Lower leg skin (tissue), 4 donors: ENCODE results near the gene CHD1. TPM values are rescaled to one million over a fixed set of nuclear protein-coding genes. Genes with fewer than 3 reads are reported as not detected.

Experiments
- DNase-seq, 2 donors: peaks; one replicate each; pipeline ENCODE4 v3.0.0-alpha.2; 2019; ENCODE audit warnings: low spot score in 2 of 2
- H3K4me3 ChIP-seq: fragments of 200-600 bp; sonication (generic); 2 replicates; pipeline ENCODE4 v1.5.1; 2017; ENCODE audit warnings: mild to moderate bottlenecking, low read depth; ENCODE audit not compliant: poor library complexity, severe bottlenecking
- POLR2A ChIP-seq, 2 donors: fragments of 450-650 bp; IDR thresholded peaks; one replicate each; pipeline ENCODE4 v1.6.1; 2016 to 2017; ENCODE audit warnings: antibody characterized with exemption in 2 of 2, mild to moderate bottlenecking in 1 of 2, moderate library complexity in 1 of 2
- WGBS, 2 donors: methylation state at CpG; one replicate each; pipeline ENCODE4 v1.1.5; 2018; 5-methylcytosine and 5-hydroxymethylcytosine counted together
- intact Hi-C: fragments of 100-400 bp; cut with DNase I; formaldehyde crosslinking; loops from one replicate; pipeline ENCODE4 v1.15.0; 2023; ENCODE audit warnings: low total_unique reads
- total RNA-seq, 4 donors: library from RNA; depleted of rRNA; stranded (reverse); fragments of >200 nt; gene quantifications; one replicate each; pipeline ENCODE4 v1.1.0, GENCODE V29; 2016
- TF ChIP-seq, protein P1 (sequence below), 3 donors: fragments of 450-650 bp; IDR thresholded peaks; one replicate each; pipeline ENCODE4 v1.5.1; 2016; ENCODE audit warnings: antibody characterized with exemption in 3 of 3, mild to moderate bottlenecking in 3 of 3, moderate library complexity in 2 of 3

CHD1 gene
- total RNA-seq, 4 donors from 2014 or later, result 40.8 to 46.8 (median 43.2) TPM

DNA sequence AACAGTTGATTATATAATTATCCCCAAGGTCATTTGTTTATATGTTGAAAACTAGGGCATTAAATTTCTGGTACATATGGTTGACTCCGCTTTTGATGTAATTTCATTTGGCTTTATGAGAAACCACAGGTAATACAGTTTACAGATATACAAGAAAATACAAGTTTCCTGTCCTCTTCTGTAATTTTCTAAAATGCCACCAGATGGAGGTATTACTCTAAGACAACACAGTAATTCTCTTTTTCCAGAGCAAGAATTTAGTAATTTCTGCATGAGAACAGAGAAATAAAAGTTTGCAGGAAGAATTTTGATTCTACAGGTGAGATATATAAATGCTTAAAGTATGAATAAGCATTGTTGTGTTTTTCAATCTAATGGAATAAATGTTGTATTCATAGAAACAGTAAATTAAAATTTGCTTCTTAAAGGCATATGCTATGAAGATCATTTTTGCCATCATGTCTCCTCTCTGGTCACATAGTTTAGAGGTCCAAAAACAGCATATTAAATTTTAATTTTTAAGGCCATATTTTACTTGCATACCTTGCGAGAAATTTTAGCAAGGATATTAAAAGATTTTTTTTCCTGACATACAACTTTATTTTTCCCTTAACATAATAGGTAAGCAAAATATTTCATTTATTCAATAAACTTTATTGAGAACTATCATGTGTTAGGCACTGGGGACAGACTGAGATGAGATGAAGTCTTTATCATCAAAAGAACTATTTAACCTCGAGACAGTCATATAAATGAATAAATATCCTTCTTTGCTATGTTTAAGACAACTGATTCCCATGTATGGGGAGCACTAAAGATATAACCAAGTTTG, 22.7 kb downstream of the CHD1 start:
- 75 to 84% methylated on average over 3 of the region's 3 CpGs for WGBS, 2 donors
- intact Hi-C loops, result loop anchor here (10.0 kb wide), 2 partner anchors 129 to 159 kb away; no protein-coding TSS in a partner anchor

DNA sequence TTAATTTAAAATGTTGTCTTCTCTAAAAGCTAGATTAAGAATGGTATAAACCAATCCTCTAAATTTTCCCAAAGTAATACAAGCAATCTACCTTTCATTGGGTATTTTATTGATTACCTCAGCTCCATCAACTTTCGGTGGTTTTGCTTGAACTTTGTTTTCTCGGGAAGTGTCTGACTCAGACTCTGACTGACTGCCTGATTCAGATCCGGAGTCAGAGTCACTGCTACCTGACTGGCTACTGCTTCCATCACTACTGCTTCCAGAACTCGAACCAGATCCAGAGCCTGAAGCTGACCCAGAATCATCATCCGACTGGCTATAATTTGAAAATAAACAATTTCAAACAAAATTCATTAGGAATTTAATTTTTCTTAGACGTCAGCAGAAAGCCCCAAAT, 24.0 kb downstream of the CHD1 start:
- intact Hi-C loops, result loop anchor here (10.0 kb wide), 2 partner anchors 130 to 160 kb away; no protein-coding TSS in a partner anchor

More for the DNA sequence above, 22.7 kb downstream of the CHD1 start:
- no peak overlapping the region for H3K4me3 ChIP-seq
- no peak for TF ChIP-seq POLR2A (IDR thresholded peaks at IDR 0.05)
- TF ChIP-seq, protein P1, sequence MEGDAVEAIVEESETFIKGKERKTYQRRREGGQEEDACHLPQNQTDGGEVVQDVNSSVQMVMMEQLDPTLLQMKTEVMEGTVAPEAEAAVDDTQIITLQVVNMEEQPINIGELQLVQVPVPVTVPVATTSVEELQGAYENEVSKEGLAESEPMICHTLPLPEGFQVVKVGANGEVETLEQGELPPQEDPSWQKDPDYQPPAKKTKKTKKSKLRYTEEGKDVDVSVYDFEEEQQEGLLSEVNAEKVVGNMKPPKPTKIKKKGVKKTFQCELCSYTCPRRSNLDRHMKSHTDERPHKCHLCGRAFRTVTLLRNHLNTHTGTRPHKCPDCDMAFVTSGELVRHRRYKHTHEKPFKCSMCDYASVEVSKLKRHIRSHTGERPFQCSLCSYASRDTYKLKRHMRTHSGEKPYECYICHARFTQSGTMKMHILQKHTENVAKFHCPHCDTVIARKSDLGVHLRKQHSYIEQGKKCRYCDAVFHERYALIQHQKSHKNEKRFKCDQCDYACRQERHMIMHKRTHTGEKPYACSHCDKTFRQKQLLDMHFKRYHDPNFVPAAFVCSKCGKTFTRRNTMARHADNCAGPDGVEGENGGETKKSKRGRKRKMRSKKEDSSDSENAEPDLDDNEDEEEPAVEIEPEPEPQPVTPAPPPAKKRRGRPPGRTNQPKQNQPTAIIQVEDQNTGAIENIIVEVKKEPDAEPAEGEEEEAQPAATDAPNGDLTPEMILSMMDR (IDR thresholded peaks at IDR 0.05), result peak in 1 of 3 donors; percentile 23
- no peak for DNase-seq

DNA sequence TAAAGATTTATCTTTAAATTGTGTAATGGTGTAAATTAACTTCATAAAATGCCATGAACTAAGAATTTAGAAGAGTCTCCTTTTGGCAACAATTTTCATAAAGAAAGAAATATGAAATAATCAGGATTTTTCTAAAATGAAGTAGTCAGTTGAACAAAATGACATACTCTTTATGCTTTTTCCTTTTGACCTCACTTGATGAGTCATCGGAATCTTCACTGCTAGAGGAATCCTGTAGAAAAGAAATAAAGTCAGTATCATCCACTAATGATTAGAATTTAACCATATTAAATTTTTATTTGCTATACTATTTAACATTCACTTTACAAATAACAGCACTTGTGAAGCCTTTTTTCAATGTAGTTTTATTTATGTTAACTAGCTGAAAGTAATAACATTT, 26.1 kb downstream of the CHD1 start:
- 94 to 95% methylated on average over 1 of the region's 1 CpG for WGBS, 2 donors

More for the DNA sequence above, 24.0 kb downstream of the CHD1 start:
- WGBS, 2 donors, result 89% methylated on average over 6 of the region's 6 CpGs
- DNase-seq, result no peak
- H3K4me3 ChIP-seq, result no peak overlapping the region
- TF ChIP-seq POLR2A (IDR thresholded peaks at IDR 0.05), result no peak
- TF ChIP-seq, protein P1 (IDR thresholded peaks at IDR 0.05), result no peak

DNA sequence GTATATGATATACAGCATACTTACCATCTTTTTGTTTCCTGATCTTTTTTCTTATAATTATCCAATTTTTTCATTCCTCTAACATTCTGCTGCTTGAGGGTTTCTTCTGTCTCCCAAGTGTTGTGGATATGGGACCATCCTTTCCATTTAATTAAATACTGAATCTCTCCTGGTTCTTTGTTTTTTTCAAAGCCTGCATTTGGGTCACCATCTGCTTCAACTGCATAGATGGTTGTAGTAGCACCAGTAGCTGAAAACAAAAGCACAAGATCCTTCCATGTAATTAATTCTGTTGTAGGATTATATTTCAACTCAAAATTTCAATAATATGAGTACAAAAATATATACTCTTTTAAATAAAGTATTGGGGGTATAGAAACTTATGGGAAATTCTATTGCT, 29.4 kb downstream of the CHD1 start:
- intact Hi-C loops, result no loop called here
- DNase-seq, result no peak
- no peak overlapping the region for H3K4me3 ChIP-seq
- no peak for TF ChIP-seq POLR2A (IDR thresholded peaks at IDR 0.05)
- TF ChIP-seq, protein P1 (IDR thresholded peaks at IDR 0.05), result no peak

More for the DNA sequence above, 26.1 kb downstream of the CHD1 start:
- intact Hi-C loops, result loop anchor here (10.0 kb wide), 2 partner anchors 132 to 162 kb away; no protein-coding TSS in a partner anchor
- no peak overlapping the region for H3K4me3 ChIP-seq
- no peak for DNase-seq
- TF ChIP-seq, protein P1 (IDR thresholded peaks at IDR 0.05), result no peak
- TF ChIP-seq POLR2A (IDR thresholded peaks at IDR 0.05), result no peak

DNA sequence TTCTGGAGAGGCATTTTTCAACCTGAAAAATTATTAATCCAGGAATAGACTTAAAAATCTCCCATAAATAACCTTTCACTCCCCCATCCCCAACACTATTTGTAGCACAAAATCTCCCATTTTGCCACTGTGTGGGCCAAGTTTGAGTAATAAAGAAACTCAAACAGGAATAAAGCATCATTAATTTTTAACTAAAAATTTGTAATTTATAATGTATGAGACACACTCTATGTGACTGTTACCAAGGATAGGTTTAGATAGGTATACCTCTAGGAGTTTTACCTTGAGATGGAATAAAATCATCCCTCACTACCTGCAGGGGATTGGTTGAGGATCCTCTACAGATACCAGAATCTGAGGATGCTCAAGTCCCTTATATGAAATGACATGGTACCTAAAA, 30.1 kb downstream of the CHD1 start:
- no peak for DNase-seq
- TF ChIP-seq, protein P1 (IDR thresholded peaks at IDR 0.05), result no peak
- TF ChIP-seq POLR2A (IDR thresholded peaks at IDR 0.05), result no peak
- no peak overlapping the region for H3K4me3 ChIP-seq
- intact Hi-C loops, result no loop called here
